Dermis microvascular lymphatic vessel endothelial cell (primary cell): Measurements from ENCODE around the gene PSMB3. TPM values are rescaled to one million over a fixed set of nuclear protein-coding genes. Genes with fewer than 3 reads are reported as not detected.
"Not testable (repeated sequence)": the region's sequence is repeated elsewhere in the genome, so short reads cannot be mapped to it uniquely, and the experiment has no call there.

Source experiments
- DNase-seq, 2 donors: peaks; one replicate each; pipeline versions ENCODE4 v3.0.0 to v3.0.0-alpha.2; 2010; ENCODE audit warnings: low read depth in 2 of 2
- total RNA-seq: library from RNA; depleted of rRNA; stranded (reverse); fragments of >200 nt; gene quantifications from 2 replicates; pipeline ENCODE4 v1.2.1, GENCODE V29; 2014

Gene PSMB3
- total RNA-seq, 1 donor from 2014 or later = 507 TPM

DNA sequence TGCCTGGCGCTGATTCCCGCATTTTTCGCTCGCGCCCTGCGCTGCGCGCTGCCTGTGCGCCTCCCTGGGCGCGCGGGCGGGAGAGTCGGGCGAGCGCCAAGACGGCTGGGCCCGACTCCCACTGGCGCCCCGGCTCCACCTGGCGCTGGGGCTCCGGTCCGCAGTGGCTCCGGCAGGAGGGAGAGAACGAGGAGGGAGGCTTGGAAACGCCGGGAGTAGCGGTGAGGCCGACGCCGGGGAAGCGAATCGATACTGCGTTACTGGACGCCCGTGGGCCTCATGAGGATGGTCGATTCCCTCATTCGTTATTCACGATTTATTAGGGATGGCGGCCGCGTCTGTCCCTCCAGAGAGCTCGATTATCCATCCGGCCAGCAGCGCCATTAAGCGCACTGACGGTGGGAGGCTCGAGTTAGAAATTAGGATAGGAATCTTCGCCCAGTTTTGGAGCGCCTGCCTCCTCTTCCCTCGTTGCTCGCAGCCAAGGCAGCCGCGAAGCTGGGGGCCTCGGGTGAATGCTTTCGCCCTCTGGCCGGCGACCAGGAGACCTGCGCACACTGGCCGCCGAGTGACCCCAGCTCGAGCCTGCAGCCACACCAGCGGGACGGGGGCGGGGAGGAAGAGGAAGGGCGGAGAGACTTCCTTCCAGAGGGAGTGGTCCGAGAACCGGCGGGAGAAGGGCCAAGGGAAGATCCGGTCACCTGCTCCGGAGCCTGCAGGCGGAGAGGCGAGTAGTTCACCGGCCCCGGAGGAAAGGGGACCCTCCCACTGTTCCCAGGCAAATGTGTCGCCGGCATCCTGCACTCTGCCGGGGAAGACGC is 3.1 kb upstream of the PSMB3 start:
- peak; percentile 58 to 75 for DNase-seq

DNA sequence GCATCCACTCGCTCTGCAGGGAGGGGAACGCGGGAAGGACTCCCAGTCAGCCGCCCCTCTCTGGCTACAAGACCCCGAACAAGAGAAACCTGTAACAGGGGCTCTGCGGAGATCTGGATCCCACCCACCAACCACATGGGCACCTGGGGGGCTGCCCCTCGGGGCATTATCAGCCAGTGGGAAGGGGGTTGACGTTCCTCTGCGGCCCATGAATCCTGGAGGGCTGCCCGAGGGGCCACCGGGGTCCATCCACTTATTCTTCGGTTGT is 2.6 kb upstream of the PSMB3 start:
- DNase-seq = no peak

DNA sequence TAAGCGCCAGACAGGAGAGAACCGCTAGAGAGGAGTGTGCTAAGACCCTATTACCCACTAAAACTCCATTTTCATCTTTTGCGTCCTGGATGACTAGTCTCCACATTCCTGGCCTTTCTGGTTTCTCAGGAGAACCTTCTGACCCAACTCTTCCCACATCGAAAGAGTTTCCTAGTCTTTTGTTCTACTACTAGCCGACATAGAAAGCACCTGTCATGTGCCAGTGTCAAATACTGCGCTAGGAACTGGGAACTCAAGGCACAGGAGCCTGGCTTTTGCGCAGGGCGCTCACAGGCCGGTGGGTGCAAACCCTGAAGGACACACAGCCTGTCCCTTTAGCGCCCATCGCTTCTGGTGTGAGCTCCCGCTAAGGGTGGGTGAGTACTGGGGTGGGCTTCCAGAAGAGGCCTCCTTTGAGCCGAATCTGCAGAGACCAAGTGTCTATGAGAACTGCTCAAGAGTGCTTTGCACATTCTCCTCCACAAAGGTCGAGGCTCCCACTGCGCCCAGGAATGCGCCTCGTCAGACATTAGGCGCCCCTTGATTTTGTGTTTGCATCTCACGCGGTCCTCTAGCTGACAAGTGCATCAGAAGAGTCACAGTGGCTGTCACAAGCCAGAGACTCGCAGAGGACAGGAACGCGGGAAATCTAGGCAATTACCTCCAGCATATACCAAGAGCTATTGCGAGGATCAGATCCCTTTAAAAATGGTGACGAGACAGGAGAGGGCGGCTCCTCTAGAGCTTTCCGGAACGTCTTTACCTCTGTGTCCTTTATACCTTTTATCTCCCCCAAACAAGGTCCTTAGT is 2.0 kb upstream of the PSMB3 start:
- DNase-seq = peak in 1 of 2 donors; percentile 35

DNA sequence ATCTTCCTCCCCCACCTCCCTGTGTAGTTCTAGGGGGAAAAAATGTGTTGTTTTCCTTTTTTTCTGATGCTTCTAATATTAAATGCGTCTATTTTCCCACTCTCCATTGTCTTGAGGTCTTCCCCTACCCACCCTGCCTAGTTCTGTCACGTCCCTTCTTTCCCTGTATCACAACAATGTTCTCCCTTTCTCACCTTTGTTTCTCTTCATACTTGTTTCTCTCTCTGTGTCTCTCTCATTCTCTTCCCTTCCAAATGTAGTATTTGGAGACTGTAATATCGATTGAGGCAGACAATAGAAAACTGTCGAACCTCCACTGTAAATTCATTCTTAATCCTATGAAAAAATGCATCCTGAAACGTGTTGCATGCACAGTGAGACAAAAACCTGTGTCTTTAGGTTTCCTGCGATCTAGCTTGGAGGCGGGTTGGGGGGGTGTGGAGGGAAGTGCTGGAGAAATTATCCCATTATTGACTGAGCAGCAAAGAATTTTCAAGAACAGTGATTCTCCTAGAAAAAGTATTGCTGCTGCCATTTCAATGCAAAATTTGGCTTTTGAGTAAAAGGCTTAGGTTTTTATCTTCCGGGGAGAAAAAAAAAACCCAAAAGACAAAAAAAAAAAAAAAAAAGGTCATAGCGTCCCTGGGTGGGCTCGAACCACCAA is 1.3 kb upstream of the PSMB3 start:
- no peak for DNase-seq

DNA sequence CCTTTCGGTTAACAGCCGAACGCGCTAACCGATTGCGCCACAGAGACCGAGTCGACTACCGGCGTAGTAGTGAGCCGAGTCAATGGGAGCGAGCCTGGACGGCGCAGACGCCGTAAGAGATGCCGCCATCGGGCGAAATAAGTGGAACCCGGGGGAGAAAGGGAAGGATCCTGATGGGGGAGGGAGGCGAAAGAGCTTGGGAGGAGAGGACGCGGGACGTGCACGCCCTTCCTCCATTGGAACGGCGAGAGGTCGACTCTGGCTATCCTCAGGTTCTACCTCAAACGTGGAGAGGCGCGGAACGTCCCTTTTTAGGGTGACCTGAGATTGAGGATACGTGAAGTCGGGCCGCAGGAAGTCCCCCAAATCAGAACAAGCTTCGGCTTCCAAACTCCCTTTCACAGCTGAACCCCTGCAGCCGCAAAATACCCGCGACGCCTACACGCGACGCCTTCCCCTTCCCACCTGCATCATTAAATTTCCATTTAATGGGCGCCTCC is 683 bp upstream of the PSMB3 start:
- peak; percentile 71 to 85 for DNase-seq

DNA sequence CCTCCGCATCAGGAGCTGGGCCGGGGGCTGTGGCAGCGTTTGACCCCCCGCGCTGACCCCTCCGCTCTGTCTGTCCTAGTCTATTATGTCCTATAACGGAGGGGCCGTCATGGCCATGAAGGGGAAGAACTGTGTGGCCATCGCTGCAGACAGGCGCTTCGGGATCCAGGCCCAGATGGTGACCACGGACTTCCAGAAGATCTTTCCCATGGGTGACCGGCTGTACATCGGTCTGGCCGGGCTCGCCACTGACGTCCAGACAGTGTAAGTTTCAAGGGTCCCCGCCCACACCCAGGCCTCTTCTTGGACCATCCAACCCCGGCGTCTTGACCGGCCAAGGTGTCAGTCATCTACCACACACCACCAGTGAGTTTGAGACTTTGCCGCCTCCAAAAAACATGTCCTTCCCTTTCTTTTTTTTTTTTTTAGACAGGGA is 548 bp downstream of the PSMB3 start:
- DNase-seq = no peak

DNA sequence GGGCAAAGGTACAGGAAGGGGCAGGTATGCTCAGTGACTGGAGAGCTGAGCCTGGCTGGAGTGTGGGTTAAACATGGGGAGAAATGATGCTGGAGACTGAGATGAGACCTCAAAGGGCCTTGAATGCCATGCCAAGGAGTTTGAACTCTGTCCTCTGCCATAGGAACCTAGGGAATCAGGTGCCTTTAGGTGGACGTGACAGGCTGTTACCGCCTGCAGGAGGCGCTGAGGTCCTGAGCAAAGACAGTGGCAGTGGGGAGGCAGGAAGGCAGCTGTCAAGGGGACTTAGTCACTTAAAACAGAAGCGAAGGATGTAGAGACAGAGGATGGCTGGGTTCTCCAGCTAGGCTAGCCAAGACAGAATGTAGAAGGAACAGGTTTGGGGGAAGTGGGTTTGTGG is 9.1 kb downstream of the PSMB3 start:
- peak in 1 of 2 donors; percentile 64 for DNase-seq

DNA sequence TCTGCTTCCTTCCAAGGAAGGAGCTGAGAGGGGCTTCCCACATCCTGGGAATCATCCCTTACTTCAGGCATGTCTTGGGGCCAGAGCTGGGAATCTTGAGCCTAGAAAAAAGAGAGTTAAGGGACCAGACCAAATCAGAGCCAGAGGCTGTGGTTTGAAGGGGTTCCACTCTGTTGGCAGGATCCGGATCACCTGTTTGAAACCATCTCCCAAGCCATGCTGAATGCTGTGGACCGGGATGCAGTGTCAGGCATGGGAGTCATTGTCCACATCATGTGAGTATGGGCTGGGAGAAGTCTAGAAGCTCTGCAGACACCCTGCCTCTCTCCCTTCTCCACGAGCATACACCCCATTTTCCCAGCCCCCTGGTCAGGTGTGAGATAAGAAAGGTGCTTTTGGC is 9.7 kb downstream of the PSMB3 start:
- DNase-seq = no peak

DNA sequence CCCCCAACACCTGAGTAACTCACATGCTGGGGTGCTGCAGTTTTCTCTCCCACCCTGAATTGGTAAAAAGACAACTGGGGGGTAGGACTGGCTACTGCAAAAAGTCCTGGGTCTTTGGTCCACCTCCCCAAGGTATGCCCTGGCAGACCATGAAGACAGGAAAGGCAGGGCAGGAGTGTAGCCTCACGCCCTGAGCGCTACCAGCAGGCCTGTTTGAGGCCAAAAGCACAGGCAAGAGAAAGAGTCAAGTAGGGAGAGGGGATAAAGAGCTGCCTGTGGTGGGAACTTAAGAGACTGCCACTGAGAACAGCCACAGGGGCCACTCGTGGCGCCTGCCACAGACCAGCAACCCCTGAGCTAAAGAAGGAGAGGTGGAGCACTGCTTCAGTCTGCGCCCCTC is 13.8 kb downstream of the PSMB3 start:
- DNase-seq = no peak

DNA sequence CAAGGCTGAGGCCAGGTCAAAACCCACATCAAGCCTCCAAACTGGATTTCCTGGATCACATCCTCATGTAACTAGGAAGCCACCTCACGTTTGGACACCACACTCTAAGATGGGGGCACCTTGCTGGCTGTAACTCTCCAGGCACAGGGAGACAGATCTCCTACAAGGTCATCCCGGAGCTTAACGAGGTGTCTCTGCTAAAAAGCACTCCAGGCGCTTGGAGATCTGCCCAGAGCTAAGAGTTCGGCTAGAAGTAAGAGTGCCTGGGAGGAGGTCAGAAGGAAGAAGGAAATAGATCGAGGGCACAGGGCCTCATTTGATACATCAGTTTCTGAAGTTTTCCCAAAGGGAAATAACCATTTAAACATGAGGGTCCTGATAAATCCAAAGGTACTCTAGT is 15.9 kb downstream of the PSMB3 start:
- no peak for DNase-seq

DNA sequence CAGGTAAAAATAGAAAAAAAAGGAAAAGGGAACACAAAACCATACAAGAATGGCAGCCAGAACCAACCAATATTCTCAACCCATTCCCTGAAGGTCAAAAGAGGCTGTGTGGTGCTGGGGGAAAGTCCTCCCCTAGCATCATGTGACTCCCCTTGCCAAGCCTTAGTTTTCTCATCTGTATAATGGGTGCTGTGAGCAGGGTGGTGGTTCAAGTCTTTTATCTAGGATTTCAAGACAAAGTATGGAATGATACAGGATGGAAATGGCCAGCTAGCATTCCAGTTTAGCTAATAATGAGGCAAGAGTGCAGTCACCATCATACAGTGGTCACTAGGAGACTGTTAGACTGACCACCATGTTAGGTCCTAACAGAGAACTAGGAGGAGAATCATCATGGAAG is 20.7 kb downstream of the PSMB3 start:
- DNase-seq = no peak

DNA sequence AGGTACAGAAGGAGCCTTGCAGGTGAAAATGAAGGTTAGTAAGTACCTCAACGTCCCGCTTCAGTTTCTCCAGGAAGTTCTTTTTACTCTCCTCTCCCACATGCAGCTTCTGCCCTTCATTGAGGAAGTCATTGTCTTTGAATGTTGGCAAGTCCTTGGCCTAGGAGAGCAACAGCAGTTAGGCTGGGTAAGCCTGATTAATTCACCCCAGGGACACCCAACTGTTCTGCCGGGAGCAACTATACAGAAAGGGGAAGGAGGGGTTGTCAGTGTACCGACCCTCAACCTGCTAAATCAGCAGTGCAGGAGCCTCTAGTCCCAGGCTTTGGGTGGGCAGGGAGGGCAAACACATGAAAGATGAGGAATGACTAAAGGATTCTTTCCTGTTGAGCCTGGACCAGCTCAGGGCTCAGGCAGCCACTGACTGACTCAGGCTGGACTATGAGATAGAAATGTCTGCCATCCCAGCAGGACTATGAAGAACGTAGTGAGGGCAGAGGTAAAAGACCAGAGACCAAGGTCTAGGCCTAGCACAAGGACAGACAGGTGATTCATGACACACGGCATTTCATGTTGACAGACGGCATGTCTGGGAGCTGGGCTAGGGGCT is 25.2 kb downstream of the PSMB3 start:
- no peak for DNase-seq

DNA sequence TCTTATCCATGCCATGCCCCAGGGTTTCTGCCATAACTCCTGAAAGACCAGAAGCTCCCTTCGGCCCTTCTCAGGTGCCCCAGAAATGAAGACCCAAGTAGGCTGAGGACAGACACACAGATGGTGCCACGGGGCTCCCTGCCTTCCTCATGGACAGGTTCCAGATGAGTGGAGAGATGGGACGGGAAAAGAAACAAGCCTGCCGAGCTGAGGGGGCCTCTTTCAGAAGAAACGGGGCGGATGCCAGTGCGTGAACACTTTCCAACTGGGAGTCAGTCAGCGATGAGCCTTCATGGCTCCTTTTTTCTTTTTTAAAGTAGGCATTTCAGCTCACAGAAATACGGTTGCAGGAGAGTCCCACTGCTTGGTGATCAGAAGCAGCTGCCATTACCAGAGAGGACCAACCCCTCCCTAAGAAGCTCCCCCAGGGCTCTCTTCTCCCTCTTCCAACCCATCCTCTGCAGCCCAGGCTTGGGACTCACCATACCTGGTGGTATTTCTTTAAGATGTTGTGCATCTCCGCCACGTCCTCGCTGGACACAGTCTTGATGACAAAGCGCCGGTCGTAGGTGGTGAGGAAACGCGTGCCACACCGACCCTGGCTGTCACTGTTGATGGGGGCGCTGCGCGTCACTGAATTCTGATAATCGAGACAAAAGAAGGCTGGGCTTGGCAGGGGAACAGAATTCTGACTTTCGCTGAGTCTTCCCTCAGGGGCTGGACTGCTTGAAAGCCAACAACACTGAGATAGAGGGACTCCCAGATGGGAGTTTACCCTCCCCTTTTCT is 27.6 kb downstream of the PSMB3 start:
- DNase-seq = no peak

DNA sequence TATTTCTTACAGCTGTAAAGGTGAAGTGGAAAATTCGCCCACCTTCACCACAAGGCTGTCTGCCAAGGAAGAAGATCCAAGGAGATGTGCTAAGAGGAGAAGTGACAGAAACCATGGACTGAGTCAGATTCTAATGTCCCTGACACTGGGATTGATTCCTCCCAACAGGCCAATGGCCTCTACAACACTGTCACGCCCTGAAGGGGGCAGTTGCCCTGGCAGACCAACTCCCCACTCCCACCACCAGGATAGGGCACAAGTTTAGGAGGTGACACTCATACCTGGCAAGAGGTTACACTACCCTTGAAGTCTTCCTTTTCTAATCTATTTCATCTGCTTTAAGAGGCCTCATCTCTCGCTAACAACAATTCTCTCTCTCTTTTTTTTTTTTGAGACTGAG is 30.7 kb downstream of the PSMB3 start:
- no peak for DNase-seq

DNA sequence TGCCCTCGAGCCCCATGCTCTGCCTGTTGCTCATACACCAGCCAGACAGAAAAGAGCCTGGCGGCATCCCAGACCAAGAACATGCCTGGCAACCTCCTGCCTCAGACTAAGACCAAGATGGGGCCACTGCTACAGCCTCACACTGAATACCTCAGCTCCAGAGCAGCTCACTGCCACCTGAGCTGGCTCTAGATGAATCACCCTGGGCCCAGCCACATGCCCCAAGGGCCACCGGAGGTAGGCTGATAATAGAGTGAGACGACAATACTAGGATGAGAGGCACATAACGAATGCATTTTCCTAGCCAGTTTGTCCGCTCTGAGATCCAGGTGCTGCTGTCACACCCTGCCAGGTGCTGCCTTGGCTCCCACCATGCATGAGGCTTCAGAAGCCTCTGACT is 33.8 kb downstream of the PSMB3 start:
- no peak for DNase-seq

DNA sequence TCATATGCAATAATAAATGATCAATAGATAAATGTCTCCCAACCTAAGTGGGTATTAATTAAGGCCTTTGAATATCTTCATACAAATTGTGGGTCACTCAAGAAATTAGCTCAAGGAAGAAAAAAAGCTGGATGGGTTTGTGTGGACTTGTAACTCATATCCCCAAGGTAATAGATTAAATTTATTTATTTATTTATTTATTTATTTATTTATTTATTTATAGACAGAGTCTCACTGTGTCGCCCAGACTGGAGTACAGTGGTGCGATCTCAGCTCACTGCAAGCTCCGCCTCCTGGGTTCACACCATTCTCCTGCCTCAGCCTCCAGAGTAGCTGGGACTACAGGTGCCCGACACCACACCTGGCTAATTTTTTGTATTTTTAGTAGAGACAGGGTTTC is 35.5 kb downstream of the PSMB3 start:
- not testable (repeated sequence) for DNase-seq

DNA sequence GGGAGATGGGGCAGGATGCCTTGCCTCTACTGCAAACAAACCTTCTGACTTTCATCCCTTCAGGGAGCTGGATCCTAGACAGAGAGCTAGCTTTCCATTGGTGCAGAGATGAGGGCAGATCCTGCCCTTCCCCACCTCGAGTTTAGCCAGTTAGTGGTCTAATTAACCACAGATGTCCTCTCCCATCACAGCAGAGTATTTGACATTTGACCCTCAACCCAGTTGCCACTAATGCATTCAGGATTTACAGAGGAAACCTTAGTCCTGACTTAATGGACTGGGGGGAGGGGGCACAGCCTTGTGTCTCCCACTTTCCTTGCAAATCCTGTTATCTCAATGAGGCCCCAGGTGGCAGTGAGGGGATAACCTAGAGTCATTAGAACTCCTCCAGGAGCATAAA is 36.6 kb downstream of the PSMB3 start:
- DNase-seq = no peak

DNA sequence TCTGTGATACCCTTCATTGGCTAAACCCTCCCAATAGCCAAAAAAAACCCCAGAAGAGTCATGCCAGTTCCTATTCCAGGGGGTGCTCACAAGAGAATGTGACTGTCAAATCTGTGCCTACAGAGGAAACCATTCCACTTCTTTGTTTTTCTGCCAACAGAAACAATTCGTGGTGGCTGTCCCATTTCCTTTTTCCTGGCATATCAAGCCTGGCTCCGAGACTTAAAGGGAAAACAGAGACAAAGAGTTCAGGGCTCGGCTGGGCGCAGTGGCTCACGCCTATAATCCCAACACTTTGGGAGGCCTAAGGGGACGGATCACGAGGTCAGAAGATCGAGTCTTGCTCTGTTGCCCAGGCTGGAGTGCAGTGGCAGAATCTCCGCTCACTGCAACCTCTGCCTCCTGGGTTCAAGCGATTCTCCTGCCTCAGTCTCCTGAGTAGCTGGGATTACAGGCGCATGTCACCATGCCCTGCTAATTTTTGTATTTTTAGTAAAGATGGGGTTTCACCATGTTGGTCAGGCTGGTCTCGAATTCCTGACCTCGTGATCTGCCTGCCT is 37.7 kb downstream of the PSMB3 start:
- DNase-seq = peak; percentile 27 to 66

DNA sequence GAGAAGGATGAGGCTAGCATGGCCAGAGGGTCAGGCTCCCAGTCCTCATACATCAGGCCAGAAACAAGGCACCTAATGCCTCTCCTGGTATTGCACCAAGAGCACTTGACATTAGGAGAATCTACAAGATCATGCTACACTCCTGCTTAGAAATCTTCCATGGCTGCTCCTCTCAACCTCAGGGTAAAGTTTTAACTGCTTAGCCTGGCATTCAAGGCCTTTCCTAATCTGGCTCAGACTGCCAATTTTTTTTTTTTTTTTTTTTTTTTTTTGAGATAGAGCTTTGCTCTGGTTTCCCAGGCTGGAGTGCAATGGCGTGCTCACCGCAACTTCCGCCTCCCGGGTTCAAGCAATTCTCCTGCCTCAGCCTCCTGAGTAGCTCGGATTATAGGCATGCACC is 38.6 kb downstream of the PSMB3 start:
- no peak for DNase-seq

DNA sequence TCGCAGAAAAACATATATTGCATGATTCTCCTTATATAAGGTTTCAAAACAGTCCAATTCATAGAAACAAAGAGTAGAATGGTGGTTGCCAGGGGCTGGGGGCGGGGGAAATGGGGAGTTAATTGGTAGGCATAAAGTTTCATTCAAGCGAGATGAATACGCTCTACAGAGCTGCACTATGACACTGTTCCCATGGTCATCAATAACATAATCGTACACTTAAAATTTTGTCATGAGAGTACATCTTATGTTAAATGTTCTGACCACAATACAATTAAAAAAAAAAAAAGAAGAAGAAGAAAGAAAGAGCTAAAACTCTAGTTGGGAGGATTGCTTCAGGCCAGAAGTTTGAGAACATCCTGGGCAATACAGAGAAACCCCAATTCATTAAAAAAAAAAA is 41.7 kb downstream of the PSMB3 start:
- no peak for DNase-seq
